ENCODE results near the gene RAB31.

RAB31 gene

GRCh38 chr18:9910661-9911060 lies 202.6 kb downstream of the RAB31 start:
- DNase-seq (ENCODE audit: low read depth in 2 of 2, low spot score in 1 of 2) = no peak

GRCh38 chr18:9911226-9911625 lies 203.1 kb downstream of the RAB31 start:
- no peak for DNase-seq (ENCODE audit: low read depth in 2 of 2, low spot score in 1 of 2)

Measured in stimulated activated CD8-positive, alpha-beta memory T cell treated with anti-CD3 and anti-CD28 coated beads, Interleukin-4, amount 100 ng/mL, for 1 hour (primary cell).